Omental fat pad (tissue), 4 donors: ENCODE data around the gene SETD5. TPM values are rescaled to one million over a fixed set of nuclear protein-coding genes. Genes with fewer than 3 reads are reported as not detected.

Source experiments
- ATAC-seq: fragments of 150-250 bp; one replicate; pipeline ENCODE4 v1.9.1; 2016; ENCODE audit warnings: mild to moderate bottlenecking, moderate library complexity; ENCODE audit not compliant: low FRiP score
- DNase-seq: peaks from one replicate; pipeline ENCODE4 v3.0.0-alpha.2; 2019; ENCODE audit warnings: low spot score
- CTCF ChIP-seq, 3 donors: fragments of 450-650 bp; IDR thresholded peaks; one replicate each; pipeline ENCODE4 v1.5.1; 2016 to 2017; ENCODE audit warnings: antibody characterized with exemption in 3 of 3, mild to moderate bottlenecking in 3 of 3, moderate library complexity in 2 of 3
- total RNA-seq, 4 donors: library from RNA; depleted of rRNA; stranded (reverse); fragments of >200 nt; gene quantifications; one replicate each; pipeline ENCODE4 v1.1.0, GENCODE V29; 2016

SETD5 gene
- total RNA-seq, 4 donors from 2014 or later = 86.4 to 120 (median 99.3) TPM

- no peak for TF ChIP-seq CTCF (IDR thresholded peaks at IDR 0.05)
- DNase-seq (no peak), ATAC-seq (no peak)
Measured at GRCh38 chr3:9388562-9389272, 8.7 kb upstream of the SETD5 start.

DNA sequence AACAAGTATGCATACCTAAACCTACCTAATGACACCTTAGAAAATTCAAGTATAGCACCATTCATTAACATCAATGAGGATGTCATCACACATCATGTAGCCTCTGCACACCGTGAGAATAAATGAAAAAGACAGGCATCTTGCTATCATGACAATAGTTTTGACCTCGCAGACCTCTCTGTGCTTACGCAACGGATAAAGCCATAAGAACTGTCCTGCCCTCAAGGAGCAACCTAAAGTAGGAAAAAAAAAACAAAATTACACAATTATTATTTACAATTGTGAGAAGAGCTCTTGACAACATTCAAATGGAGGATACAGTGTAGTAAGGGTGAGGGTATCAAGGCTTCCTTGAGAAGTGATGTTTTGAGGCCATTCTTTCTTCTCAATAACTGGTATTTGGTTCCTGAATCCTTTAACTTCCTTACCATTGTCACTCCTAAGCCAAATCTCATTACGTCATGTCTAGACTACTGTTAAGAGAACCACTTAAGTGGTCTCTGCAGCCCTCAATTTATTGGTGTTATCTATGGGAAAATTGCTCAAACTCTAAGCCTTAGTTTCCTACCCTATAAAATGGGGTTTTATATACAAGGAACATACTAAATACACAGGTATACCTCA is 7.0 kb upstream of the SETD5 start:
- DNase-seq = no peak
- no peak for TF ChIP-seq CTCF (IDR thresholded peaks at IDR 0.05)
- ATAC-seq = no peak

- DNase-seq = no peak
- no peak for ATAC-seq
- TF ChIP-seq CTCF (IDR thresholded peaks at IDR 0.05) = no peak
Measured at GRCh38 chr3:9392041-9392440, 5.4 kb upstream of the SETD5 start.

- DNase-seq (no peak), ATAC-seq (no peak)
- TF ChIP-seq CTCF (IDR thresholded peaks at IDR 0.05) = no peak
Measured at GRCh38 chr3:9395570-9396300, 1.7 kb upstream of the SETD5 start.

DNA sequence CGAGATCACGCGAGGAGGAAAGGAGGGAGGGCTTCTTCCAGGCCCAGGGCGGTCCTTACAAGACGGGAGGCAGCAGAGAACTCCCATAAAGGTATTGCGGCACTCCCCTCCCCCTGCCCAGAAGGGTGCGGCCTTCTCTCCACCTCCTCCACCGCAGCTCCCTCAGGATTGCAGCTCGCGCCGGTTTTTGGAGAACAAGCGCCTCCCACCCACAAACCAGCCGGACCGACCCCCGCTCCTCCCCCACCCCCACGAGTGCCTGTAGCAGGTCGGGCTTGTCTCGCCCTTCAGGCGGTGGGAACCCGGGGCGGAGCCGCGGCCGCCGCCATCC is 1.1 kb upstream of the SETD5 start:
- TF ChIP-seq CTCF (IDR thresholded peaks at IDR 0.05) = no peak

DNA sequence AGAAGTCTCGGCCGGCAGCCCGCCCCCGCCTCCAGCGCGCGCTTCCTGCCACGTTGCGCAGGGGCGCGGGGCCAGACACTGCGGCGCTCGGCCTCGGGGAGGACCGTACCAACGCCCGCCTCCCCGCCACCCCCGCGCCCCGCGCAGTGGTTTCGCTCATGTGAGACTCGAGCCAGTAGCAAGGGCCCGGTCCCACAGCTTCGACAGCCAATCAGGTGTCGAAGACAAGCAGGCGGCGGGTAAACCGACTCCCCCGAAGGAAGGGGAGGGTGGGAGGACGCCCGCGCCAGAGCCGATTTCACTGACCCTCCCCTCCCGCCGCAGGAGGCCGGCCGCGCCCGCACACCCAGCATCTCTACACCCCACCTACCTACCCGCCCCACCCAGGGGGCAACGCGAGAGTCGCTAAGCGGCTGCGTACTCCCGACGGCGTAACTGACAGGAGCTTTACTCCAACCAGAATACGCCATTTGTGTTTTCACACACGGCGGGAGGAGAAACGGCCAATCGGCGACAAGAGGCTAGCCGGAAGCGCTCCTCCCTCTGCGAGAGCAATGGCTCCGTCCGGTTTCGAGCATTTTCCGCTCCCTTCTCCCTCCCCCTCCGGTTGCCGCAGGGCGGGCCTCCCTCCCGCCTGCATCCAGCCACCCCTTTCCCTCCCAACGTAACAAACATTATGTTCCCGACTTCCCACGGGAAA is 633 bp upstream of the SETD5 start:
- TF ChIP-seq CTCF (IDR thresholded peaks at IDR 0.05) = no peak
- ATAC-seq (peak; percentile 86), DNase-seq (peak; percentile 97)

More for the DNA sequence above, 1.1 kb upstream of the SETD5 start:
- DNase-seq = peak; percentile 64
- peak; percentile 70 for ATAC-seq
